Activated naive CD4-positive, alpha-beta T cell treated with anti-CD3 and anti-CD28 coated beads for 36 hours (primary cell): ENCODE results near the gene KPNA6. TPM values are rescaled to one million over a fixed set of nuclear protein-coding genes. Genes with fewer than 3 reads are reported as not detected.

Experiments used
- CTCF ChIA-PET: fragments of 350-600 bp; sonication (Branson Sonifier 250); formaldehyde crosslinking; loops from one replicate; lab custom pipeline; 2021; ENCODE audit warnings: antibody characterized with exemption; lab: Charles Lee
- DNase-seq: peaks from one replicate; pipeline ENCODE4 v3.0.0-alpha.2; 2020
- H3K27ac Mint-ChIP-seq: one replicate; pipeline ENCODE4 v1.8.0; 2021; ENCODE audit warnings: mild to moderate bottlenecking, mixed read lengths
- H3K27me3 Mint-ChIP-seq: one replicate; pipeline ENCODE4 v1.8.0; 2021; ENCODE audit warnings: low read depth, mixed read lengths
- H3K36me3 Mint-ChIP-seq: one replicate; pipeline ENCODE4 v1.8.0; 2021; ENCODE audit warnings: low read depth, mixed read lengths
- H3K4me1 Mint-ChIP-seq: one replicate; pipeline ENCODE4 v1.8.0; 2021; ENCODE audit warnings: low read depth, mixed read lengths
- H3K4me3 Mint-ChIP-seq: one replicate; pipeline ENCODE4 v1.8.0; 2021; ENCODE audit warnings: mild to moderate bottlenecking, moderate library complexity, mixed read lengths
- H3K9me3 Mint-ChIP-seq: one replicate; pipeline ENCODE4 v1.8.0; 2021; ENCODE audit warnings: mixed read lengths
- intact Hi-C: fragments of 100-400 bp; cut with micrococcal nuclease; formaldehyde crosslinking; loops from one replicate; pipeline ENCODE4 v1.15.1; 2023
- total RNA-seq, 2 experiments: library from RNA; stranded (reverse); gene quantifications; one replicate each; pipeline ENCODE4 v1.2.3, GENCODE V29; 2021

Gene KPNA6
- total RNA-seq, 2 experiments from 2014 or later: 74.5 to 75.0 TPM

GRCh38 chr1:32215629-32216480 is 108.0 kb downstream of the KPNA6 start:
- H3K4me3 Mint-ChIP-seq: no peak overlapping the region
- CTCF ChIA-PET: interaction anchor here (0.6 to 3.7 kb wide), 60 partner anchors 7 to 407 kb away, joined by 3 to 42 read pairs (median 4); partner anchors contain the start of genes BSDC1, CCDC28B, DCDC2B and FAM167B
- no peak overlapping the region for H3K27ac Mint-ChIP-seq
- DNase-seq: peak; percentile 77
- H3K36me3 Mint-ChIP-seq: no peaks in the 10 kb centered on the region
- H3K9me3 Mint-ChIP-seq: no peaks in the 10 kb centered on the region
- intact Hi-C loops: loop anchor here (1.0 to 5.0 kb wide), 3 partner anchors 74 to 198 kb away; partner anchors contain the start of genes FAM229A and TSSK3
- peaks cover 14% of the 10 kb centered on the region for H3K4me1 Mint-ChIP-seq
- no peaks in the 10 kb centered on the region for H3K27me3 Mint-ChIP-seq

GRCh38 chr1:32216566-32216965 is 108.7 kb downstream of the KPNA6 start:
- CTCF ChIA-PET: interaction anchor here (0.6 to 3.7 kb wide), 46 partner anchors 8 to 406 kb away, joined by 3 to 42 read pairs (median 5); partner anchors contain the start of genes BSDC1, CCDC28B, DCDC2B and FAM167B
- H3K9me3 Mint-ChIP-seq: no peaks in the 10 kb centered on the region
- H3K36me3 Mint-ChIP-seq: no peaks in the 10 kb centered on the region
- intact Hi-C loops: loop anchor here (5.0 kb wide), 1 partner anchor 146 kb away; the partner anchor contains the start of genes FAM229A and TSSK3
- DNase-seq: no peak
- no peak overlapping the region for H3K27ac Mint-ChIP-seq
- peaks cover 21% of the 10 kb centered on the region for H3K4me1 Mint-ChIP-seq
- no peak overlapping the region for H3K4me3 Mint-ChIP-seq
- H3K27me3 Mint-ChIP-seq: no peaks in the 10 kb centered on the region

- no peaks in the 10 kb centered on the region for H3K27me3 Mint-ChIP-seq
- CTCF ChIA-PET: interaction anchor here (1.6 kb wide), 1 partner anchor 194 kb away, joined by 3 read pairs; no protein-coding TSS in a partner anchor
- no peak for DNase-seq
- H3K27ac Mint-ChIP-seq: no peak overlapping the region
- no peaks in the 10 kb centered on the region for H3K9me3 Mint-ChIP-seq
- intact Hi-C loops: loop anchor here (5.0 kb wide), 1 partner anchor 143 kb away; the partner anchor contains the start of genes FAM229A and TSSK3
- peaks cover 4% of the 10 kb centered on the region for H3K36me3 Mint-ChIP-seq
- peaks cover 32% of the 10 kb centered on the region for H3K4me1 Mint-ChIP-seq
- H3K4me3 Mint-ChIP-seq: no peak overlapping the region
Measured at GRCh38 chr1:32219022-32219421, 111.2 kb downstream of the KPNA6 start.

GRCh38 chr1:32220746-32221580 is 113.1 kb downstream of the KPNA6 start:
- no peaks in the 10 kb centered on the region for H3K27me3 Mint-ChIP-seq
- no peak for DNase-seq
- intact Hi-C loops: loop anchor here (5.0 kb wide), 1 partner anchor 131 kb away; no protein-coding TSS in a partner anchor
- no peaks in the 10 kb centered on the region for H3K9me3 Mint-ChIP-seq
- peaks cover 37% of the 10 kb centered on the region for H3K4me1 Mint-ChIP-seq
- CTCF ChIA-PET: interaction anchor here (1.7 kb wide), 1 partner anchor 27 kb away, joined by 5 read pairs; no protein-coding TSS in a partner anchor
- peak overlapping the region; percentile 95 for H3K4me3 Mint-ChIP-seq
- peaks cover 10% of the 10 kb centered on the region for H3K36me3 Mint-ChIP-seq
- no peak overlapping the region for H3K27ac Mint-ChIP-seq

- no peaks in the 10 kb centered on the region for H3K9me3 Mint-ChIP-seq
Measured at GRCh38 chr1:32221581-32221979, 113.7 kb downstream of the KPNA6 start.

GRCh38 chr1:32221980-32222755 is 114.3 kb downstream of the KPNA6 start, which contains the start of the genes EIF3I and TMEM234:
Gene EIF3I, plus strand, starts transcription at chr1:32222407. Its CDS starts 35 bp downstream, at chr1:32222442.
Gene TMEM234, minus strand, starts transcription at chr1:32222353. Its CDS starts 31 bp downstream, at chr1:32222322.
- no peaks in the 10 kb centered on the region for H3K9me3 Mint-ChIP-seq
- H3K36me3 Mint-ChIP-seq: peaks cover 14% of the 10 kb centered on the region
- no peaks in the 10 kb centered on the region for H3K27me3 Mint-ChIP-seq
- peaks cover 35% of the 10 kb centered on the region for H3K4me1 Mint-ChIP-seq
- intact Hi-C loops: loop anchor here (1.0 to 5.0 kb wide), 6 partner anchors 19 to 130 kb away; partner anchors contain the start of genes CCDC28B and TXLNA
- CTCF ChIA-PET: interaction anchor here (1.8 to 1.9 kb wide), 2 partner anchors 26 to 28 kb away, joined by 5 to 8 read pairs; partner anchors contain the start of gene LCK
- peak within 1 kb of the TSS; percentile 97 for H3K27ac Mint-ChIP-seq
- H3K4me3 Mint-ChIP-seq: peak within 1 kb of the TSS; percentile 95
- peak; percentile 96 for DNase-seq

More at GRCh38 chr1:32221581-32221979, 113.7 kb downstream of the KPNA6 start:
- CTCF ChIA-PET: interaction anchor here (1.7 kb wide), 1 partner anchor 27 kb away, joined by 5 read pairs; no protein-coding TSS in a partner anchor
- DNase-seq: no peak
- no peaks in the 10 kb centered on the region for H3K27me3 Mint-ChIP-seq
- intact Hi-C loops: loop anchor here (5.0 kb wide), 1 partner anchor 131 kb away; no protein-coding TSS in a partner anchor
- peaks cover 14% of the 10 kb centered on the region for H3K36me3 Mint-ChIP-seq
- H3K27ac Mint-ChIP-seq: peak overlapping the region; percentile 97
- peak overlapping the region; percentile 95 for H3K4me3 Mint-ChIP-seq
- peaks cover 35% of the 10 kb centered on the region for H3K4me1 Mint-ChIP-seq

GRCh38 chr1:32223683-32224082 is 115.8 kb downstream of the KPNA6 start:
- Mint-ChIP-seq H3K9me3 (no peaks in the 10 kb centered on the region), H3K27me3 (no peaks in the 10 kb centered on the region), H3K27ac (peak overlapping the region; percentile 97), H3K36me3 (peaks cover 27% of the 10 kb centered on the region), H3K4me3 (peak overlapping the region; percentile 95), H3K4me1 (peaks cover 38% of the 10 kb centered on the region)
- intact Hi-C loops: loop anchor here (2.0 to 5.0 kb wide), 3 partner anchors 23 to 129 kb away; partner anchors contain the start of gene CCDC28B
- CTCF ChIA-PET: interaction anchor here (0.6 to 1.9 kb wide), 10 partner anchors 8 to 728 kb away, joined by 3 to 8 read pairs (median 4); partner anchors contain the start of gene LCK
- no peak for DNase-seq

GRCh38 chr1:32224285-32224684 is 116.4 kb downstream of the KPNA6 start:
- Mint-ChIP-seq H3K9me3 (no peaks in the 10 kb centered on the region), H3K4me1 (peaks cover 38% of the 10 kb centered on the region), H3K27me3 (no peaks in the 10 kb centered on the region), H3K27ac (peak overlapping the region; percentile 46), H3K4me3 (peak overlapping the region; percentile 49), H3K36me3 (peaks cover 33% of the 10 kb centered on the region)
- intact Hi-C loops: loop anchor here (5.0 kb wide), 1 partner anchor 128 kb away; no protein-coding TSS in a partner anchor
- DNase-seq: no peak
- CTCF ChIA-PET: interaction anchor here (1.0 to 1.8 kb wide), 5 partner anchors 9 to 26 kb away, joined by 4 to 6 read pairs (median 5); partner anchors contain the start of gene LCK
